NCI-H1092 treated with DMSO at 0.1 percent for 48 hours (cell line): ENCODE data around the gene USF2.

Source experiments
- DNase-seq: peaks from one replicate; lab custom pipeline; 2025; lab: John Stamatoyannopoulos, UW

The USF2 gene

DNA sequence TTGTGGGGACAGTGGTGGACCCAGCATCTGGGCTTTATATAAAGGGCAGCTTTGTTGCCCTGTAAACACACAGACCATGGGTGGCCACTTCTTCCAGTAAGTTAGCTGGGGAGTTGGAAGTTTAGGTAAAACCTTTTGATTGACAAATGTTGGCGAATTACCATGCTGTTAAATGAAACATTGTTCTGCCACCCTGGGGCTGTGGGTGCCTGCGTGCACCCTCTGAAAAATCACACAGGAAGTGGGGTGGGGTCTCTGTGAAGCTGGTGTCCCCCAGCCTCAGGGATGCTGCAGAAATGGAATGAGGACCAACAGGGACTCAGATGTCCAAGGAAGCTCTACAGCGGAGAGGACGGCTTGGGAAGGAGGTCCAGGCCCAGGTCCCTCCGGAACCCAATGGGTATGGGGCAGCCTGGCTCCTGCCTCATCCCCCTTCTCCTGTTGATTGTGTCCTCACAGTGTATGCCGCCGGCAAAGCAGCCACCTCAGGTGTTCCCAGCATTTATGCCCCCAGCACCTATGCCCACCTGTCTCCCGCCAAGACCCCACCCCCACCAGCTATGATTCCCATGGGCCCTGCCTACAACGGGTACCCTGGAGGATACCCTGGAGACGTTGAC lies 2.8 kb upstream of the USF2 start:
- DNase-seq, result no peak

DNA sequence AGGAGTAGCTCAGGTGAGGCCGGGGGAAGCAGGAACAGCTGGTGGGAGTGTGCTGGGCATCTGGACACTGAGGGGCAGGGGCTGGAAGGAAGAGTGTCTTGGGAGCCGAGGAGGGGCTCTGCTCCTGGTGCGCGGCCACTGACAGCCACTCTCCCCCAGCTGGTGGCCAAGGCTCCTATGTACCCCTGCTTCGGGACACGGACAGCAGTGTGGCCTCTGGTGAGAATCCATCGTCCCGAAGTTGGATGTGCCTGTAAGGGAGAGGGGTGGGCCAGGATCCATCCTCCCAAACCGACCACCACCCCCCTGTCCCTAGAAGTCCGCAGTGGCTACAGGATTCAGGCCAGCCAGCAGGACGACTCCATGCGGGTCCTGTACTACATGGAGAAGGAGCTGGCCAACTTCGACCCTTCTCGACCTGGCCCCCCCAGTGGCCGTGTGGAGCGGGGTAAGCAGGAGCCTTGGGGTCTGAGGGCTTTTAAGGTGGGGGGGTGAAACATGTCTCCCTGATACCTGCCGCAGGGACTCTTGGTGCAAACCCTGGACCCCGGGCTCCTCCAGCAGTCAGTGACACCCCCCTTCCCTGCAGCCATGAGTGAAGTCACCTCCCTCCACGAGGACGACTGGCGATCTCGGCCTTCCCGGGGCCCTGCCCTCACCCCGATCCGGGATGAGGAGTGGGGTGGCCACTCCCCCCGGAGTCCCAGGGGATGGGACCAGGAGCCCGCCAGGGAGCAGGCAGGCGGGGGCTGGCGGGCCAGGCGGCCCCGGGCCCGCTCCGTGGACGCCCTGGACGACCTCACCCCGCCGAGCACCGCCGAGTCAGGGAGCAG lies 2.0 kb upstream of the USF2 start:
- no peak for DNase-seq

DNA sequence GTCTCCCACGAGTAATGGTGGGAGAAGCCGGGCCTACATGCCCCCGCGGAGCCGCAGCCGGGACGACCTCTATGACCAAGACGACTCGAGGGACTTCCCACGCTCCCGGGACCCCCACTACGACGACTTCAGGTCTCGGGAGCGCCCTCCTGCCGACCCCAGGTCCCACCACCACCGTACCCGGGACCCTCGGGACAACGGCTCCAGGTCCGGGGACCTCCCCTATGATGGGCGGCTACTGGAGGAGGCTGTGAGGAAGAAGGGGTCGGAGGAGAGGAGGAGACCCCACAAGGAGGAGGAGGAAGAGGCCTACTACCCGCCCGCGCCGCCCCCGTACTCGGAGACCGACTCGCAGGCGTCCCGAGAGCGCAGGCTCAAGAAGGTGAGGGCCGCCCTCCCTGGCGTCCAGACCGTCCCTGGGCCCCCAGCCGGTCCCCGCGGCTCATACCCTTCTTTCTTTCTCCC lies 1.4 kb upstream of the USF2 start:
- DNase-seq, result no peak

DNA sequence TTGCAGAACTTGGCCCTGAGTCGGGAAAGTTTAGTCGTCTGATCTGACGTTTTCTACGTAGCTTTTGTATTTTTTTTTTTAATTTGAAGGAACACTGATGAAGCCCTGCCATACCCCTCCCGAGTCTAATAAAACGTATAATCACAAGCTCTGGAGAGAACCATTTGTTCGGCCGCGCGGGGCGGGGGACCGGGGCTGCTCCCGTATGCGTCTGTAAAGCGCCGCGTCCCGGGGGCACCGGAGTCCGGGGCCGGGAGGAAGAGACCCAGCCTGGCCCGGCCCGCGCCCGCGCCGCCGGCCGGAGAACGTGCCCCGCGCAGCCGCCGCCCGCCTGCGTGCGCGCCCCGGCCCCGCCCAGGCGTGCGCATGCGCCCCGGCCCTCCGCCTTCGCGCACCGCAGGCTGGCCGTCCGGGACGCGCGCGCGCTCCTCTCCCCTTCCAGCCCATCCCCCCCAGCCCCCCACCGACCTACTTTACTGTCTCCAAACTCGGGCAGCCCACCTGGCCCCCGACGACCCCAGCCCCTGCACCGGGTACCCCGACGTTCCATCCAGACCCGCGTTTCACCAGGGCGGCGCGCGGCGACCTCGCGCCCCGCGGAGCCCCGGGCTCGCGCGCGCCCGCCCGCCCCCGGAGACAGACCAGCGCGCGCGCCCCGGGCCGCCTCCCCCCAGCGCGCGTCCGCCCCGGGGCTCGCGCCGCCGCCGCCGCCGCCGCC lies 785 bp upstream of the USF2 start:
- DNase-seq, result peak; percentile 38

DNA sequence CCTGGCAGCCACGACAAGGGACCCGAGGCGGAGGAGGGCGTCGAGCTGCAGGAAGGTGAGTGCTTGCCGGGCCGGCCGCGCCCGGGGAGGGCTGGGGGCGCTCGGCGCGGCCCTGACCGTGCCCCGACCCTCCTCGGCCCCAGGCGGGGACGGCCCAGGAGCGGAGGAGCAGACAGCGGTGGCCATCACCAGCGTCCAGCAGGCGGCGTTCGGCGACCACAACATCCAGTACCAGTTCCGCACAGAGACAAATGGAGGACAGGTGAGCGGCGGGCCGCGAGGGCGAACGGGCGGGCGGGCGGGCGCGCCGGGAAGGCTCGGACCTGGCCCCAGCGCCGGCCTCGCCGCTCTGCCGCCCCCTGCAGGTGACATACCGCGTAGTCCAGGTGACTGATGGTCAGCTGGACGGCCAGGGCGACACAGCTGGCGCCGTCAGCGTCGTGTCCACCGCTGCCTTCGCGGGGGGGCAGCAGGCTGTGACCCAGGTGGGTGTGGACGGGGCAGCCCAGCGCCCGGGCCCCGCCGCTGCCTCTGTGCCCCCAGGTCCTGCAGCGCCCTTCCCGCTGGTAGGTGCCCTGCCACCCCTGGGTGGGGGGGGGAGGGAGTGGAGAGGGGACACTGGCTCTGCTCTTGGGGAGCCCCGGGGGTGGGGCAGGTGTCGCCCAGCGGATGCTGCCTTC lies 816 bp downstream of the USF2 start:
- DNase-seq, result peak; percentile 67

DNA sequence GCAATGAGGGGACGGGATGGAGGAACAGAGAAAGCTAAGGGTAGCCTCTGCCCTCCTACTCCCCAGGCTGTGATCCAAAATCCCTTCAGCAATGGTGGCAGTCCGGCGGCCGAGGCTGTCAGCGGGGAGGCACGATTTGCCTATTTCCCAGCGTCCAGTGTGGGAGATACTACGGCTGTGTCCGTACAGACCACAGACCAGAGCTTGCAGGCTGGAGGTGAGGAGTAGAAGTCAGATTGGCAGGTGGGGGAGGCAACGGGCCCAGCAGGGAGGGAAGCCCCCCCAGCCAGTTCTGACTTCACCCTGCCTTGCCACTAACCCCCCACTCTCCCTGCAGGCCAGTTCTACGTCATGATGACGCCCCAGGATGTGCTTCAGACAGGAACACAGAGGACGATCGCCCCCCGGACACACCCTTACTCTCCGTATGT lies 1.6 kb downstream of the USF2 start:
- no peak for DNase-seq

DNA sequence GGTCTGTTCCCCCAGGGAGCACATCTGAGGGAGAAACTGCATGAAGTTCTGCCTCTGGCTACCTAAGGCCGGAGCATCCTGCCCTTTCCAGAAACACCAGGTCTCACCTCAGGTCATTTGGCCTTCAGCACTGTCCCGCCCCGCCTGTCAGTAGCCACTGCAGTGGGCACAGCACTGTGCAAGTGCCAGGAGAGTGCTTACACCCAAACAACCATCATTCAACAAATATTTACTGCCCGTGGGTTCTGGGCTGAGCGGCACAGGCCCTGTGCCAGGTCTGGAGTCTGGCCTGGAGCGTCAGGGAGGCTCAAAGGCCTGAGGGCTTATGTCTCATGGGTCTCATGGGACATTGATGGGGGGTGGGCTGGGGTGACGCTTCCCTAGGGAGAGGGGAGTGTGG lies 2.8 kb downstream of the USF2 start:
- DNase-seq, result no peak

DNA sequence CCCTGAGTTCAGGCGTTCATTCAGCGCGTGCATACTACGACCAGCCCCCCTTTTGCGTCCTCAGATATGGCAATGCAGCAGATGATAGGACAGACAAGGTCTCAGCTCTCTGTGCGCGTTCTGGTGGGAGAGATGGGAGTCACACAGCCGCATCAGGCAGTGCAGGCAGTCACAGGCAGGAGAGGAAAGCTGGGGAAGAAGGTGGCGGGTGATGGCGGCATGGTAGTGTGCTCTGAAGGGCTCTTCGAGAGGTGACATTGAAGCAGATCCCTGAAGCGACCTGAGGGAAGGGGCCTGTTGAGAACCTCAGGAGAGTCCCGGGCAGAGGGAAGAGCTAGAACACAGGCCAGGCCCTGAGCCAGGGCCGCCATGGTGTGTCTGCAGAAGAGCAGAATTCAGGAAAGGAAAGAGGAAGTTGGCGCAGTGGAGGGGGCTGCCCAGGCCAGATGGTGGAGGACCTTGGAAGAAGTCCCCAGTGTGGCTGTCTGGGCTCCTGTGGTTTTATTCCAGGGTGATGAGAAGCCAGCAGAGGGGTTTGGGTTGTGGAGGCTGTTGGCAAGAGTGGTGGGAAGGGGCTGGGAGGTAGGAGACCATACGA lies 3.5 kb downstream of the USF2 start:
- no peak for DNase-seq

DNA sequence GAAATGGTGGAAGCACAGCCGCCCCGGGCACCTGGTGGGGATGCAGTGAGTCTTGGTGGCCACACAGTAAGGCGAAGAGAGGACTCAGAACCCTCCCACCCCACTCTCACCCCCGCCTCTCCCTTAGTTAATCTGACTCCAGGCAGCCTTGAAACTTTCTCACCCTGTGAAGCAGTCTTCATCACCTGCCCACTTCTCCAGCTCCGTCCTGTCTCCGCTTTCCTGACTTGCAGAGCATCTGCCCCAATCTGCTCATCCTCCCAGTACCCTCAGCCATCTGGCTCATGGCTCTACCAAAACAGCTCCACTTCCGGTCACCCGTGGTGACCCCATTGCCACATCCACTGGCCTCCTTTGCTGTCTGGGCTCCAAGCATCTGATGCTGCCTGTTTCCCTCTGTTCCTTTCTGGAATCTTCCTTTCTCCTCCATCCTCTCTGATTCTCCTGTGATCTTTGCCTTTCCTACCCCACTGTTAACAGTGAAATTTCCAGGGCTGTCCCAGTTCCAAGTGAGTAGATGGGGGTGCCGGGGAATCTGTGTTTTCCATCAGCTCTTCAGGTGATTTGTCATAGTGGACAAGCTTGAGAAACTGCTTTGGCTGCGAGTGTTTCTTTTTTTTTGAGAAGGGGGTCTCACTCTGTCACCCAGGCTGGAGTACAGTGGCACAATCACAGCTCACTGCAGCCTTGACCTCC lies 4.3 kb downstream of the USF2 start:
- no peak for DNase-seq

DNA sequence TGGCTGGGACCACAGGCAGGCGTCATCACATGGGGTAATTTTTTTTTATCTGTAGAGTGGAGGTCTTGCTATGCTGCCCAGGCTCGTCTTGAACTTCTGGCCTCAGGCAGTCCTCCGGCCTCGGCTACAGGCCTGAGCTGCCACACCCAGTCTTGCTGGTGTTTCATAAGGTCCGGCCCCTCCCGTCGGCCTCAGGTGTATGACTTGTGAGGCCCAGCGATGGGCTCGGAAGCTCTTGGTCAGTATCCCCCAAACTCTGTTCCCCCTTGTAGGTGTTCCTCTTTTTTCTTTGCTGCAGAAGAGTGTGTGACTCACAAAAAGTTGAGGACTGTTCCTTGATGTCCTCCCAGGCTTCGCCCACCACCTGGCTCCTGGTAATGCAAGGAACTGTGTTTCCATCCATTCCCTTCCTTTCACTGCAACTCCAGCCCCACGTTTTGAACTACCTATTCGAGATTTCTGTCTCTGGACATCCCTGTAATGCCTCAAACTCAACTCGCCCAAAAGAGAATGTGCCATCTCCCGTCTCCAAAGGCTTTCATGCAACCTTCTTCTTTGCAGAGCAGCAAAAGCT lies 5.0 kb downstream of the USF2 start:
- no peak for DNase-seq

DNA sequence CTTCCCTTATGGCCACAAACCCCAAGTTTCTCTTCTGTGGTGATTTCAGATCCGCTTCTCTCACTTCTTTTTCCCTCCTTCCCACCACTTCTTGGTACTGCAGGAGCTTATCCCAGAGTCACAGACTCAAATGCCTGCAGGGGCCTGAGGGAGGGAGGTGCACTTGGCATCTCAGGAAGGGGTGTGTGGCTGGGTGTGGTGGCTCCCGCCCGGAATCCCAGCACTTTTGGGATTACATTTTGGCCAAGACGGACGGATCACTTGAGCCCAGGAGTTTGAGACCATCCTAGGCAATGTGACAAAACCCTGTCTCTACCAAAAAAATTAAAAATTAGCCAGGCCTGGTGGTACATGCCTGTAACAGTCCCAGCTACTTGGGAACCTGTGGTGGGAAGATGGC lies 5.6 kb downstream of the USF2 start:
- DNase-seq, result no peak

DNA sequence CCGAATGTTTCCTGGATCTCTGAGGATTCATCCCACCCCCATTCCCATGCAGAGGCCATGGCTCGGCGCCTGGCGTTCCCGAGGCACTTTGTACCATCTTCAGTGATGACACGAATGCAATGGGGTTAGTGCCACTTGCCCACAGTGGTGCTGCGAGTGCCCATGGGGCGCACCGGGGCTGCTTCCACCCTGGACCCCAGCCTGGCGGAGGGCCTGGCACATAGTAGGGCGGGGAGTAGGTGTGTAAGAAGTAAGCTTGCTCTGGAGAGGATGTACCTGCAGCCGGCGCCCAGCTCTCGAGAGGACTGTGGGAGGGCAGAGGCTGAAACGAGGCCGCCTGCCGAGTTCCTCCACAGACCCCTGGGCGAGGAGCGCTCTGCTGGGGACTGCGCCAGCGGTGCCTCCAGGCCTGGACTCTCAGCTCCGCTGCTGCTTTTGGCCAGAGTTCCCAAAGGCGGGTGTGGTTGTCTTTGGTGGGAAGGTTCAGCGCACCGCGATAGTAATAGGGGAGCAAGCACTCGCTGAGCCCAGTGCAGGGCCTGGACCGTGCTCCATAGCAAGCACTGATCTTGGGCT lies 8.0 kb downstream of the USF2 start:
- DNase-seq, result no peak

DNA sequence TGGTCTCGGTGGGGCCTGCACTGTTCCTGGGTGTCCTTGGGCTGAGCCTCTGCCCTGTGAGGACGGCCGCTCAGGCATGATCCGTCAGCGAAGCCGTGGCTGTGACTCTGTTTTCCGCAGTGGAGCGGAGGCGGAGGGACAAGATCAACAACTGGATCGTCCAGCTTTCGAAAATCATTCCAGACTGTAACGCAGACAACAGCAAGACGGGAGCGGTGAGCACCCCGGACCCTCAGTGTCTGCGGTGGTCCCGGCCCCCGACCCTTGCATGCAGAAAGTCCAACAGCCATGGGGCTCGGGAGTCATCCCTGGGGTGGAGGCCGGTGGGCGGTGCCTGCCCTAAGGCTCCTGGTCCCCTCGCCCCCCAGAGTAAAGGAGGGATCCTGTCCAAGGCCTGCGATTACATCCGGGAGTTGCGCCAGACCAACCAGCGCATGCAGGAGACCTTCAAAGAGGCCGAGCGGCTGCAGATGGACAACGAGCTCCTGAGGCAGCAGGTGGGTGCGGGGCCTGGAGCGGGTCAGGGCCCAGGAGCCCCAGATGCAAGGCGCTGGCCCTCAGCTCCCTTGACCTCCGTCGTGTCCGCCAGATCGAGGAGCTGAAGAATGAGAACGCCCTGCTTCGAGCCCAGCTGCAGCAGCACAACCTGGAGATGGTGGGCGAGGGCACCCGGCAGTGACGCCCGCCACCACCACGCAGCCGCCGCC lies 10.0 kb downstream of the USF2 start:
- no peak for DNase-seq

DNA sequence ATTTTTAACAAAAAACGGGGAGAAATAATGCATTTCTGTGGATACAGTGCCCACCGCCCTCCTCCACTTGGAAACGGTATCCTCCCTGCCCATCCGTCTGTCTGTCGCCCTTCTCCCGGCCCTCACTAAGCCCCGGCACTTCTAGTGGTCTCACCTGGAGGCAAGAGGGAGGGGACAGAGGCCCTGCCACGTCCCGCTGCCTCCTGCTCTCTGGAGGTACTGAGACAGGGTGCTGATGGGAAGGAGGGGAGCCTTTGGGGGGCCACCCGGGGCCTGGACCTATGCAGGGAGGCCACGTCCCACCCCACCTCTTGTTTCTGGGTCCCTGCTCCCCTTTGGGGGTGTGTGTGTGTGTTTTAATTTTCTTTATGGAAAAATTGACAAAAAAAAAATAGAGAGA lies 10.6 kb downstream of the USF2 start:
- no peak for DNase-seq

DNA sequence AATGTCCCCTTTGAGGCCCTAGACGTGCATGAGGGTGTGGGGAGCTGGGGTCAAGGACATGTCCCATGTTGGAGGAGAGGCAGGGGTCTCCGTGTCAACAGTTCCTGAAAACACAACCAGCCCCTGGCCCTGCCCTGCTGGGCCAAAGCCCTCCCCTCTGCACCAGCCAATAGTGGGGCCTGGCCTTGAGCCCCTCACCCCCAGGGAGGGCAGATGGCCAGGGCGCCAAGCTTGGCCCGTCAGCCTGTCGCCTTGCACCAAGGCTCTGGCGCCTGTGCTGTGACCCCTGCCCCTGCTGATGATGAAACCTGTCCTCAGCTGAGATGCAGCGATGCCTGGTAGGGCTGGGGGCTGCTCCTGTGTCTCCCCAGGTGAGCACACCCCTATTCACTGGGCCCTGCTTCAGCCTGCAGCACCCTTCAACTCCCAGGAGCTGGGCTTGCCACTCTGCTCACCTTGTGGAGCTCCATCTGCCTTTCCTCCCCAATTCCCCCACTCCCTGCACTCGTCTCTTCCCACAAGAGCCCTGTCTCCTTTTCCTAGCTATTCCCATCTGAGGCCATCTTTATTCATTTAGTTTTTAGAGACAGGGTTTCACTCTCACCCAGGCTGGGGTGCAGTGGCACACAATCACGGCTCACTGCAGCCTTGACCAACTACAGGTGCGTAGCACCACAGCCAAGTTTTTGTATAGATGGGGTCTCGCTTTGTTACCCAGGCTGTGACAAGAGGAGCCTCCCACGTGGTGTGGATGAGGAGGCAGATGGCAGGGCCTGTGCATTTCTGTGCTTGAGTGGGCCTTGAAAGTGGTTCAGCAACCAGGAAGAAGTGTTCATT lies 11.4 kb downstream of the USF2 start:
- DNase-seq, result no peak

DNA sequence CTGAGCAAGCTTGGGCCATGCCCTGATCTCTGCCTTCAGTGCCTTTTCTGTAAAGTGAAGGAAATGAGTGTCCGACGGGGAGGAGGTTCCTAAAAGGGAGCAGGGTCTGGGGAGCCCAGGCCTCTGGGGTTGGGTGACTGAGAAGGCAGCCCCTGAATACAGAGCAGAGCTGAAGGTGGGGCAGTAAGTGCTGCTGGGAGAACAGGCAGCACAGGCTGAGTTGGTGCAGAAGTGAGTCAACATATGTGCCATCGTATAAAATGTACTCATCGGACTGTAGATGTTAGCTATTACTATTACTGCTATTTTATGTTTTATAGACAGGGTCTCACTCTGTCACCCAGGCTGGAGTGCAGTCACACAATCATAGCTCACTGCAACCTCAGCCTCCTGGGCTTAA lies 12.5 kb downstream of the USF2 start:
- no peak for DNase-seq

DNA sequence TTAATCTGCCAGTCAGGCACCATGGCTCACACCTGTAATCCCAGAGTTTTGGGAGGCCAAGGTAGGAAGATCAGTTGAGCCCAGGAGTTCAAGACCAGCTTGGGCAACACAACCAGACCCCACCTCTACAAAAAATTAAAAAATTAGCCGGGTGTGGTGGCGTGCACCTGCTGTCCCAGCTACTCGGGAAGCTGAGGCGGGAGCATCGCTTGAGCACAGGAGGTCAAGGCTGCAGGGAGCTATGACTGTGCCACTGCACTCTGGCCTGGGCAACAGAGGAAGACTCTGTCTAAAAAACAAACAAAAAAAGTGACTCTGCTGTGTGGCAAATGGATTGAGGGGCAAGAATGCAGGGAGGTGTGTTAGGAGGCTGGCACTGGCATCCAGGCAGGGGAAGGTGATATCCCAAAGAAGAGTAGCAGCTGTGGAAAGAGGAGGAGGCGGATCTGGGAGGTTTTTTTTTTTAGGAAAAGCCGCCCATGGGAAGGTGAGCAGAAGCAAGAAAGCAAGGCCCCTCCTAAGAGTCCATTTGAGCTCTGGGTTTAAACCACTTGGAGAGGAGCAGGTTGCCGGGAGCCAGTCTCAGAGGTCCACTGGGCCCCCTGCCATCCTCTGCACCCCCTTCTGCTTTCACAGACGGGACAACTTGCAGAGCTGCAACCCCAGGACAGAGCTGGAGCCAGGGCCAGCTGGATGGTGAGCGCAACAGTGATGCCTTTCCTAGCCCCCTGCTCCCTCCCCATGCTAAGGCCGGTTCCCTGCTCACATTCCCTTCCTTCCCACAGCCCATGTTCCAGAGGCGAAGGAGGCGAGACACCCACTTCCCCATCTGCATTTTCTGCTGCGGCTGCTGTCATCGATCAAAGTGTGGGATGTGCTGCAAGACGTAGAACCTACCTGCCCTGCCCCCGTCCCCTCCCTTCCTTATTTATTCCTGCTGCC lies 15.7 kb downstream of the USF2 start:
- no peak for DNase-seq

DNA sequence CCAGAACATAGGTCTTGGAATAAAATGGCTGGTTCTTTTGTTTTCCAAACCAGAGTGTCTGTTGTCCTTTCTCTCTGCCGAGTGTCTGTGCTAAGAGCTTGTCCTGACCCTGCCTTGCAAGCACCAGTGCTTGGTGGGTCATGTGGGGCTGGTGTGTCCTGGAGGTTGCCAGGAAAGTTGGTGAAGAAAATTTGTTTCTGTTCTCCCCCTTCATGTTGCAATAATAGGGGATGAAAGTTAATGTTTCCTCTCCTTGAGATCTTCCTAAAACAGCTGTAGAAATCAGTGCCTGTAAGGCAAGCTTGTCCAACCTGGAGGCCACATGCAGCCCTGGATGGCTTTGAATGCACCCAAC lies 16.3 kb downstream of the USF2 start:
- no peak for DNase-seq
